Activated naive CD8-positive, alpha-beta T cell treated with anti-CD3 and anti-CD28 coated beads, Interleukin-2, amount 50 U/mL, for 24 hours (primary cell): ENCODE results near the gene AP1S3.

Experiments used
- ATAC-seq: fragments of 150-1000 bp; cut with Tn5 transposase; one replicate; pipeline ENCODE4 v1.10.0; 2021
- DNase-seq: peaks from one replicate; pipeline ENCODE4 v3.0.0; 2021
- H3K27ac Mint-ChIP-seq: one replicate; pipeline ENCODE4 v1.8.0; 2021; ENCODE audit warnings: mild to moderate bottlenecking, mixed read lengths
- H3K27me3 Mint-ChIP-seq: one replicate; pipeline ENCODE4 v1.8.0; 2021; ENCODE audit warnings: mixed read lengths
- H3K36me3 Mint-ChIP-seq: one replicate; pipeline ENCODE4 v1.8.0; 2021; ENCODE audit warnings: low read depth, mixed read lengths
- H3K4me1 Mint-ChIP-seq: one replicate; pipeline ENCODE4 v1.8.0; 2021; ENCODE audit warnings: mixed read lengths
- H3K4me3 Mint-ChIP-seq: one replicate; pipeline ENCODE4 v1.8.0; 2021; ENCODE audit warnings: mild to moderate bottlenecking, moderate library complexity, mixed read lengths
- H3K9me3 Mint-ChIP-seq: one replicate; pipeline ENCODE4 v1.8.0; 2021; ENCODE audit warnings: mixed read lengths

AP1S3 gene

DNA sequence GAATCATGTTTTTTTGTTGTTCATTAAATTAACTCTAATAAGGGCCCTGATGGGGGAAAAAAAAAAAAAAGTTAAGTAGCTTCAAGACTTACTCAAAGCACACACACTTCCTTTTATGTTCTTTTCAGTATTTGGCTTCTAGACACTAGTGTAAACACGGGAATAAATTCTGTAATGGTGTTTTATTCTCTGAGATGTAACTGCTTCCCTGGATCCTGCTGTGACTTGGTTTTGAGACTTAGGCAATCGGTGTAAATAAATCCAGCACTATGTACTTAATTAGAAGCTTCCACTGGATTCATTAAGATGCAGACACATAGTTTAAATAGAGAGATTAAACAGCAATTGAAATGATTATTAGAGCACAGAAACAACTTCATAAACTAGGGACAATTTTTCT lies 26.1 kb upstream of the AP1S3 start:
- no peak for ATAC-seq
- H3K4me3 Mint-ChIP-seq: no peak overlapping the region
- no peak overlapping the region for H3K27ac Mint-ChIP-seq
- no peaks in the 10 kb centered on the region for H3K36me3 Mint-ChIP-seq
- H3K9me3 Mint-ChIP-seq: no peaks in the 10 kb centered on the region
- peaks cover 21% of the 10 kb centered on the region for H3K4me1 Mint-ChIP-seq
- no peaks in the 10 kb centered on the region for H3K27me3 Mint-ChIP-seq
- DNase-seq: no peak

DNA sequence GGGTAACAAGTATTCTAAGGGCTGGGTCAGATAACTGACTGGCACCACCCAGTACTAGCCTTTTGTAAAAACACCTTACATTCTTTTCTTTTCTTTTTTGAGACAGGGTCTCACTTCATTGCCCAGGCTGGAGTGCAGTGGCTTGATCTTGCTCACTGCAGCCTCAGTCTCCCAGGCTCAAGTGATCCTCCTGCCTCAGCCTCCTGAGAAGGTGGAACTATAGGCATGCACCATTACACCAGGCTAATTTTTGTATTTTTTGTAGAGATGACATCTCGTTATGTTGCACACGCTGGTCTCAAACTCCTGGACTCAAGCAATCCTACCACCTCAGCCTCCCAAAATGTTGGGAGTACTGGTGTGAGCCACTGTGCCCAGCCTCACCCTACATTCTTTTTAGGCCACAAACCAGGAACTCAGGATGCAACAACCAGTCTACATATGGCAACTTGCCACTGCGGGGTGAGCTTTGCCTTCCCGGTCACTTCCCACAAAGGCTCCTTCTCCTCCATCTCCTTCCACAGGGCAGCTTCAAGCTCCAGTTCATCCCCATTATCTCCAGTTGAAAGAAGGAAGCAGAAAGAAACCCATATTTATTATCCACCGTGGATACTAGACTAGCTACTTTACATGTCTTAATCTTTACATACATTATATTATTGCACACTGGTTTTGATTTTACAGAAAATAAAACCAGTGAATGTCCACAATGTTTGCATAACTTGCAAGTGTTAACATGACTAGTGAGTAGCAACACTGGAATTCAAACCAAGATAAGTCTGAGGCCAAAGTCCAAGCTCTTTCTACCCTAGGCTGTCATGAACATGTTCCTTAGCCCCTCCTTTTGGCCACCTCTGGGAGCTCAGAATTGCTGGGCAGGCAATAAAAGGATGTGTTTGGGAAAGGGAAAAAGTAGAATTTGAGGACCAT lies 23.7 kb upstream of the AP1S3 start:
- DNase-seq (no peak), ATAC-seq (no peak)
- Mint-ChIP-seq H3K9me3 (no peaks in the 10 kb centered on the region), H3K27ac (no peak overlapping the region), H3K27me3 (no peaks in the 10 kb centered on the region), H3K4me1 (peaks cover 15% of the 10 kb centered on the region), H3K4me3 (no peak overlapping the region), H3K36me3 (no peaks in the 10 kb centered on the region)

DNA sequence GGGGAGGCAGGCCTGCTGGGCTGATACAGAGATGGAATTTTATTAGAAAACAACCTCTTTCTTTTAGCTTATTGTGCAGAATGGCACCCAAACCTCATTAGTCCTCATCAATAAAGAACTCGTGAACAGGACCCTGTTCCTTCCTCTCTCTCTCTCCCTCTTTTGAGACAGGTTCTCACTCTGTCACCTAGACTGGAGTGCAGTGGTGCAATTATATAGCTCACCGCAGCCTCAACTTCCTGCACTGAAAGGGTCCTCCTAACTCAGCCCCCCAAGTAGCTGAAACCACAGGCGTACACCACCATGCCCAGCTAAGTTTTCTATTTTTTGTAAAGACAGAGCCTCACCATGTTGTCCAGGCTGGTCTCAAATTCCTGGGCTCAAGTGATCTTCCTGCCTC lies 21.7 kb upstream of the AP1S3 start:
- Mint-ChIP-seq H3K4me1 (no peaks in the 10 kb centered on the region), H3K27ac (no peak overlapping the region), H3K4me3 (no peak overlapping the region), H3K36me3 (no peaks in the 10 kb centered on the region), H3K9me3 (no peaks in the 10 kb centered on the region), H3K27me3 (no peaks in the 10 kb centered on the region)
- DNase-seq (no peak), ATAC-seq (no peak)

DNA sequence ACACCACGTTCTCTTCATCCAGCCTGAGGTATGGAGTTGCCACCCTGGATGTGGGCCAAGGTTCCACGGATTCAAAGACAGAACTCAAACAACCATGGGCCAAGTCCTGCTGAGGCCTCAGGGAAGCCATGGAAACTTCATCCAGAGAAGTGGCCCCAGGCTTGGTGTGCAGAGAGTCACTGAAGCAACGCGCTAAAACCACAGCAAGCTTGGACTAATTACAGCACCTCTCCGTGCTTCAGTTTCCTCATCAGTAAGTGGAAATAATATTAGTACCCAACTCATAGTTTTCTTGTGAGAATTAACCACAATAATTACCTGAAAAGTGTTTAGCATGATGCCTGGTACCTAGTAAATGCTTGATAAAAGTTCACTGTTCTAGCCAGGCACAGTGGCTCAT lies 19.2 kb upstream of the AP1S3 start:
- H3K4me3 Mint-ChIP-seq: no peak overlapping the region
- DNase-seq (no peak), ATAC-seq (no peak)
- H3K4me1 Mint-ChIP-seq: no peaks in the 10 kb centered on the region
- H3K27me3 Mint-ChIP-seq: no peaks in the 10 kb centered on the region
- H3K36me3 Mint-ChIP-seq: no peaks in the 10 kb centered on the region
- no peaks in the 10 kb centered on the region for H3K9me3 Mint-ChIP-seq
- no peak overlapping the region for H3K27ac Mint-ChIP-seq

DNA sequence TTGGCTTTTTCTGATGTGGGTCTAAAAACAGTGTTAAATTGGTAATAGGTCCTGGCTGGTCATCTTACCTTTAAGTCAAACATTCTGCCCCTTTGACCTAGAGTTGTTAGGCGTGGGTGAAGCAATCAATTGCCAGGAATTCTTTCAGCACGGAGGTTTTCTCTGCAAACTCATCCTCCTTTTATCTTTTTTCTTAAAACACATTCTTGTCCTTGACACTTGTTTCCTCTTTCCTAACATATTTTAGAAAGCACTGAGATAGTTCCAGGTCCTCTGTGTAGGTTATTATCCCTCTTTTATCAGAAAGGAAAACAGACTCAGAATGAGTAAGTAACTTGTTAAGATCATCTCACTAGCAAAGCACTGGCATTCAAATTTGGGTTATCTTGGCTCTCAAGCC lies 18.6 kb upstream of the AP1S3 start:
- ATAC-seq (no peak), DNase-seq (no peak)
- Mint-ChIP-seq H3K27me3 (no peaks in the 10 kb centered on the region), H3K4me3 (no peak overlapping the region), H3K9me3 (no peaks in the 10 kb centered on the region), H3K4me1 (peaks cover 5% of the 10 kb centered on the region), H3K36me3 (peaks cover 4% of the 10 kb centered on the region), H3K27ac (no peak overlapping the region)

DNA sequence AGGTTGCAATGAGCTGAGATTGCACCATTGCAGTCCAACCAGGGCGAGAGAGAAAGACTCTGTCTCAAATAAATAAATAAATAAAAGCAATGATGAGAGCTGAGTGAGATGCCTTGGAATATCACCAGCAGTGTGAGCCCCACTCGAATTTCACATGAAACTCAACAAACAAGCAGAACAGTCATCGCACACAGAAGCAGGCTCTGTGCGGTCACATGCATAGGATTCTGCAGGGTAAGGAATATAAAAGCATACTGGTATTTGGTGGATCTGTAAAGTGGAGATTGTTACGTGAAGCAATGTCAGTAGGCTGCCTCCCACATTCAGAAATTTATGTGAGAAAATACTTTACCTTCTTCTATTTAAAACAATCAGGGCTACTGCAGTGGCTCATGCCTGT lies 18.0 kb upstream of the AP1S3 start:
- H3K4me1 Mint-ChIP-seq: peaks cover 6% of the 10 kb centered on the region
- H3K9me3 Mint-ChIP-seq: no peaks in the 10 kb centered on the region
- peaks cover 7% of the 10 kb centered on the region for H3K36me3 Mint-ChIP-seq
- no peak overlapping the region for H3K4me3 Mint-ChIP-seq
- no peak overlapping the region for H3K27ac Mint-ChIP-seq
- DNase-seq: no peak
- no peaks in the 10 kb centered on the region for H3K27me3 Mint-ChIP-seq
- no peak for ATAC-seq

DNA sequence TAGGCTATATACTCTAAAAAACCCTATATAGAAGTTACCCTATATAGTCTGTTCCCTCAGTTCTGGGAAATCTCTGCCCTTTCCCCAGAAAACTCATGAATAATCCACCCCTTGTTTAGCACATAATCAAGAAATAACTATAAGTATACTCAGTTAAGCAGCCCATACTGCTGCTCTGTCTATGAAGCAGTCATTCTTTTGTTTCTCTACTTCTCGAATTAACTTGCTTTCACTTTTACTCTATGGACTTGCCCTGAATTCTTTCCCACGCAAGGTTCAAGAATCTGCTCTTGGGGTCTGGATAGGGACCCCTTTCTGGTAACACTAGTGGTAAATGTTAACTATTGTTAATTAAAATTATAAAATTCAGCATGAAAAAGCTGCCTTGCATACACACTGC lies 17.4 kb upstream of the AP1S3 start:
- Mint-ChIP-seq H3K27me3 (no peaks in the 10 kb centered on the region), H3K36me3 (peaks cover 9% of the 10 kb centered on the region), H3K4me1 (peaks cover 6% of the 10 kb centered on the region), H3K27ac (no peak overlapping the region), H3K4me3 (no peak overlapping the region), H3K9me3 (peaks cover 3% of the 10 kb centered on the region)
- ATAC-seq (no peak), DNase-seq (no peak)

DNA sequence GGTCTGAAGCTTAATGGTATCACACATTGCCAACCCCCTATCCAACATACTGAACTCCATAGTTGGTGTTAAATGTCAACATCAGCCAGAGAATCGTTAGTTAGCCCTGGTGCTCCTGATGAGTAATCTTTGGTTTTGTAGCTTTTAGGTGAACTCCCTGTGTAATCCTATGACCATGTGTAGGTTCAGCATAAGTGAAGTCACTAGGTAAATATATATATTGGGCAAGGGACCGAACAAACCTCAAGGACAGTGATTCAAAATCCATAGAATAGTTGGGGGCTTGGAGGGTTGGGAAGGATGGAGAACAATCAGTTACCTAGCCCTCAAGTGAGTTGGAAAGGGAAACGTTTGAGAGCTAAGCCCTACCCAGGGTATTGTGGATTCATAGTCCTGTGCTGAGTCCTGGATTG lies 16.0 kb upstream of the AP1S3 start:
- DNase-seq (no peak), ATAC-seq (peak; percentile 49)
- peaks cover 6% of the 10 kb centered on the region for H3K4me1 Mint-ChIP-seq
- H3K27ac Mint-ChIP-seq: no peak overlapping the region
- no peak overlapping the region for H3K4me3 Mint-ChIP-seq
- no peaks in the 10 kb centered on the region for H3K27me3 Mint-ChIP-seq
- peaks cover 18% of the 10 kb centered on the region for H3K36me3 Mint-ChIP-seq
- H3K9me3 Mint-ChIP-seq: peaks cover 12% of the 10 kb centered on the region

DNA sequence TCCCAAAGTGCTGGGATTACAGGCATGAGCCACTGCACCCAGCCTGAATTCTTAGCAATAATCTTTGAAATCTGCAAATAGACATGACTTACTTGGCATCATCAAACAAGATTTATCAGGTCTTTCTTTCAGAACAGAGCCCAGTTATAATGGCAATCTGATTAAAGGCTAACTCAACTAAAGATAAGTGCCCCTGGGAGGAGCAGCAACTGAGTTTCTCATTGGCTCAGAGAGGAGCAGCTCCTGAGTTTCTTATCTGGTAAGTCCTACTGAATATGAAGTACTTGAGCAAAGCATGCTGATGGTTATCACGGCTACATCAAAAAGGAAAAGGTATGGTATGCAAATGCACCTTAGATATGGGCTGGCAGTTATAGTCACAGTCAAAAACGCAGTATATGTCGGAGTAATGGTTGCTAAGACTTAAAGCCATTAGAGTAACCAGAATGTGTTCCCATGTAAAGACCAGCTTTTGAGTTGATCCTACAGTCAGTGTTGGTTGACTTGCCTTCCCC lies 15.0 kb upstream of the AP1S3 start:
- DNase-seq: no peak
- H3K4me3 Mint-ChIP-seq: no peak overlapping the region
- no peak overlapping the region for H3K27ac Mint-ChIP-seq
- no peak for ATAC-seq
- H3K4me1 Mint-ChIP-seq: peaks cover 6% of the 10 kb centered on the region
- H3K36me3 Mint-ChIP-seq: peaks cover 18% of the 10 kb centered on the region
- H3K9me3 Mint-ChIP-seq: peaks cover 12% of the 10 kb centered on the region
- H3K27me3 Mint-ChIP-seq: no peaks in the 10 kb centered on the region

DNA sequence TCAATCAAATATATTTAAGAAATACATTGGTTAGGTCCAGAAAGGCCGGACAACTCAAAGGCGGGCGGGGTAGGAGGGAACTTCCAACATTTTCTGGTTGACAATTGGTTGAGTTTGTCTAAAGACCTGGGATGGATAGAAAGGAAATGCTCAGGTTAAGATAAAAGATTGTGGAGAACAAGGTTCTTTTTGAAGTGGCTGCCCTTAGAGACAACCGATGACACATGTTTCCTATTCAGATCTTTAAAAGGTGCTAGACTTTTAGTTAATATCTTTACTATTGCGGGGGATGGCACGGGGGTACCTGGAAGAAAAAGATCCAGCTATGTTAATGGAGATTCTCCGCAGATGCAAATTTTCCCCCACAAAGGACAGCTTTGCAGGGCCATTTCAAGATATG lies 10.0 kb upstream of the AP1S3 start:
- Mint-ChIP-seq H3K9me3 (peaks cover 12% of the 10 kb centered on the region), H3K36me3 (peaks cover 18% of the 10 kb centered on the region), H3K27ac (no peak overlapping the region), H3K27me3 (no peaks in the 10 kb centered on the region), H3K4me3 (no peak overlapping the region), H3K4me1 (peaks cover 6% of the 10 kb centered on the region)
- DNase-seq: no peak
- ATAC-seq: no peak

DNA sequence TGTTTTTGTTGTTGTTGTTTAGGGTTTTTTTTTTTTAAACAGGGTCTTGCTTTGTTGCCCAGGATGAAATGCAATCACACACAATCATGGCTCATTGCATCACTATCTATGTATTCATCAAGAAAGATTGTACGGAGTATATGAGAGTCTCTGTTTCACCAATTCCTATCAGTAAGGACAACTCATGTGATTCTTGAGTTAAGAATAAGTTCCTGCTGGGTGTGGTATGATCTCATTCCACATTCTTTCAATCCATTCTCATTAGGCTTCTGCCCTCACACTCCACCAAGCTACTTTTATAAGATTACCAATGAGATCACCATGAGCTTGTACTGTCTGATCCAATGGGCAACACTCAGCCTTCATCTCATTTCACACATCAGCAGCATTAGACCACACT lies 9.1 kb upstream of the AP1S3 start:
- H3K4me1 Mint-ChIP-seq: peaks cover 6% of the 10 kb centered on the region
- H3K4me3 Mint-ChIP-seq: no peak overlapping the region
- peaks cover 12% of the 10 kb centered on the region for H3K9me3 Mint-ChIP-seq
- H3K27ac Mint-ChIP-seq: no peak overlapping the region
- ATAC-seq (no peak), DNase-seq (no peak)
- peaks cover 18% of the 10 kb centered on the region for H3K36me3 Mint-ChIP-seq
- no peaks in the 10 kb centered on the region for H3K27me3 Mint-ChIP-seq

DNA sequence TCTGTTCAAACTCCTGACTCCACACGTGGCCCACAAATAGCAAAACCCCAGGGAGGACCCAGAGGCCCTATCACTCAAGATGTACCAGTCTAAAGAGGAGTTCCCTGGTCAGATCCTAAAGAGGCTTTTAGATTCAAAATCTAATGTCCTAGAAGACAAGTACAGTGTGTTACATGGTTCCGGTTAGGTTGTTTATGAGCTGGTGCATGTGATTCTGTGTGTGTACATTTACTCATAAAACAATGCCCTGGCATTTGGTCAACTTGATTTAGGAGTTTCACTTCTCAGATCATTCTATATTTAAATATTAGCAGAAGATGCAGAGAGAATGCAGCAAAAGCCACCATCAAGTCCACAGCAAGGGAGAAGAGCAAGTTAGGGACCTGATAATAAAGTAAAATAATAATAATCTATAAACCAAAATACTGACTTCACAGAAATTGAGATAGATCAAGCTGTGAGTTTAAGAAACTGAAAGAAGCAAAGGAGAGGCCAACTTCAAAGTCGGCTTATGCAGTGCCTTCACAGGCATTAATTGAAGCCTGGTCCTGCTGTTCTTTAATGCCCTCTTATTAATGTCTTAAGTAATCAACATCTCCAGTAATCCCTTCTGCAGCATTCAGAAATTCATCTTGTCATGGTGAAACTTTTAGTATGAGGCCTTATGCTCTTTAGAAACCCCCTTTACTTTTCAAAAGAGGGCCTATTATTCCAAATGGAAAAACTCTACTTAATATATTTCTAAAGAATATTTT lies 4.2 kb upstream of the AP1S3 start:
- H3K4me3 Mint-ChIP-seq: no peak overlapping the region
- ATAC-seq (no peak), DNase-seq (no peak)
- H3K27me3 Mint-ChIP-seq: peaks cover 4% of the 10 kb centered on the region
- peaks cover 5% of the 10 kb centered on the region for H3K4me1 Mint-ChIP-seq
- H3K9me3 Mint-ChIP-seq: no peaks in the 10 kb centered on the region
- H3K36me3 Mint-ChIP-seq: no peaks in the 10 kb centered on the region
- H3K27ac Mint-ChIP-seq: no peak overlapping the region

DNA sequence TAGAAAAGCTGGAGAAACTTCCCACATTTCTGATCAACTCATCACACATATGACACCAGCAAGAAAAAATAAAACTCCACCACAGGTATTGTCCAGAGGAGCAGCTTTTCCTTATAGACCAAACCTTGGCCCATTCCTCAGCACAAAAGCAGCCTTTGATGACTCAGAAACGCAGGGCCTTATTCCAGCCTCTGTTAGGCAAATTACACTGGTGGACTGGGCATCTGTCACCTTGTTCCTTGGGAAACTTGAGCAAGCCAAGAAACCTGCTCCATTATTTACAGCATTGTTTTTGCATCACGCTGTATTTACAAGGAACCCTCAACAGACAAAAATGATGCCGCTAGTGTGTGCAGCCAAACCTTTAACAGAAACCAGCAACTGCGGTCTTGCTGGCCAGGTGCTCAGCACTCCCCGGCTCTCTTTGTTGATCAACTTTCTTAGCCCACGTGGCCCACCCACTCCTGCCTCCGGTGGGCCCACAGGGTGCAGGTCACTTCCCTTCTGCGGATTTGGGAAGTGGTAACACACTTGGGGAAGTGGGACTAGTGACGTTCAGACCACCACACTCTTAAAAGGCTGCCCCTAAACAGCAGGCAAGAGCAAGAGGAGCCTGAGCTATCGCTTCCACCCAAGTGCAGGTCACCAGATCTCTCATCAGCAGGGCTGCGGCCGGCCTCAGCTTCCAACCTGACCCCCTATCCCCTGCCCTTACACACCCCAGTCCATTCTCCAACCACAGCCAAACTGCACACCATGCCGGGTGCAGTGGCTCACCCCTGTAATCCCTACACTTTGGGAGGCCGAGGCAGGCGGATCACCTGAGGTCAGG lies 1.5 kb downstream of the AP1S3 start:
- Mint-ChIP-seq H3K36me3 (peaks cover 3% of the 10 kb centered on the region), H3K27ac (no peak overlapping the region), H3K4me1 (peaks cover 12% of the 10 kb centered on the region), H3K9me3 (no peaks in the 10 kb centered on the region), H3K27me3 (peaks cover 9% of the 10 kb centered on the region), H3K4me3 (peak overlapping the region; percentile 91)
- no peak for ATAC-seq
- DNase-seq: peak; percentile 10

DNA sequence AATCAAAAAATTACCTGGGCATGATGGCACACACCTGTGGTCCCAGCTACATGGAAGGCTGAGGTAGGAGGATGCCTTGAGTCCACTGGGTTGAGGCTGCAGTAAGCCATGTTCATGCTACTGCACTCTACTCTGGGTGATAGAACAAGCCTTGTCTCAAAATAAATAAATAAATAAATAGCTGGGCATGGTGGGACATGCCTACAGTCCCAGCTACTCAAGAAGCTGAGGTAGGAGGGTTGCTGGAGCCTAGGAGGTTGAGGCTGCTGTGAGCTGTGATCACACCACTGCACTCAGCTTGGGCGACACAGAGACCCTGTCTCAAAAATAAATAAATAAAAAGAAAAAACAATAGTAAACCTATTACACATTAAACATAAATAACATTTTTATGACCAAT lies 3.0 kb downstream of the AP1S3 start:
- H3K9me3 Mint-ChIP-seq: no peaks in the 10 kb centered on the region
- no peak overlapping the region for H3K27ac Mint-ChIP-seq
- ATAC-seq: no peak
- no peak overlapping the region for H3K4me3 Mint-ChIP-seq
- DNase-seq: no peak
- H3K4me1 Mint-ChIP-seq: peaks cover 12% of the 10 kb centered on the region
- peaks cover 3% of the 10 kb centered on the region for H3K36me3 Mint-ChIP-seq
- peaks cover 9% of the 10 kb centered on the region for H3K27me3 Mint-ChIP-seq
